UCSD-AML1 (cell line): Measurements from ENCODE around the gene INHBE.
"Not testable (repeated sequence)": the region's sequence is repeated elsewhere in the genome, so short reads cannot be mapped to it uniquely, and the experiment has no call there.

ENCODE experiments used
- DNase-seq: peaks from one replicate; lab custom pipeline; 2025; ENCODE audit not compliant: unreplicated experiment; lab: John Stamatoyannopoulos, UW

Gene INHBE

GRCh38 chr12:57441393-57441792, 13.7 kb upstream of the INHBE start:
- not testable (repeated sequence) for DNase-seq

GRCh38 chr12:57441846-57442427, 13.2 kb upstream of the INHBE start:
- DNase-seq, result no peak

GRCh38 chr12:57444337-57444736, 10.8 kb upstream of the INHBE start:
- DNase-seq, result not testable (repeated sequence)

- no peak for DNase-seq
Observed at GRCh38 chr12:57444744-57445143, 10.4 kb upstream of the INHBE start.

GRCh38 chr12:57446292-57446960, 8.7 kb upstream of the INHBE start:
- no peak for DNase-seq

GRCh38 chr12:57448669-57449068, 6.4 kb upstream of the INHBE start:
- DNase-seq, result no peak

GRCh38 chr12:57449375-57449774, 5.7 kb upstream of the INHBE start:
- no peak for DNase-seq

- DNase-seq, result no peak
Observed at GRCh38 chr12:57450057-57450456, 5.0 kb upstream of the INHBE start.

- DNase-seq, result no peak
Observed at GRCh38 chr12:57451233-57451778, 3.8 kb upstream of the INHBE start.

GRCh38 chr12:57452181-57452936, 2.7 kb upstream of the INHBE start:
- DNase-seq, result peak; percentile 69

- peak; percentile 84 for DNase-seq
Observed at GRCh38 chr12:57452937-57453509, 2.1 kb upstream of the INHBE start.

- DNase-seq, result no peak
Observed at GRCh38 chr12:57454213-57454565, 918 bp upstream of the INHBE start.

GRCh38 chr12:57455374-57456144, 452 bp downstream of the INHBE start:
- no peak for DNase-seq

- peak; percentile 56 for DNase-seq
Observed at GRCh38 chr12:57456145-57456700, 1.1 kb downstream of the INHBE start.

- DNase-seq, result no peak
Observed at GRCh38 chr12:57456737-57457490, 1.8 kb downstream of the INHBE start.

- DNase-seq, result no peak
Observed at GRCh38 chr12:57458665-57459054, 3.6 kb downstream of the INHBE start.

- peak; percentile 91 for DNase-seq
Observed at GRCh38 chr12:57459055-57459749, 4.1 kb downstream of the INHBE start.

GRCh38 chr12:57459750-57460467, 4.8 kb downstream of the INHBE start, which contains the start of gene GLI1:
Gene GLI1 (plus strand): TSS chr12:57459785. CDS start chr12:57463692, 3,907 bp downstream.
- DNase-seq, result no peak

- DNase-seq, result no peak
Observed at GRCh38 chr12:57460468-57460784, 5.3 kb downstream of the INHBE start.
